ENCODE data around the gene PLCB4.

PLCB4 gene

DNA sequence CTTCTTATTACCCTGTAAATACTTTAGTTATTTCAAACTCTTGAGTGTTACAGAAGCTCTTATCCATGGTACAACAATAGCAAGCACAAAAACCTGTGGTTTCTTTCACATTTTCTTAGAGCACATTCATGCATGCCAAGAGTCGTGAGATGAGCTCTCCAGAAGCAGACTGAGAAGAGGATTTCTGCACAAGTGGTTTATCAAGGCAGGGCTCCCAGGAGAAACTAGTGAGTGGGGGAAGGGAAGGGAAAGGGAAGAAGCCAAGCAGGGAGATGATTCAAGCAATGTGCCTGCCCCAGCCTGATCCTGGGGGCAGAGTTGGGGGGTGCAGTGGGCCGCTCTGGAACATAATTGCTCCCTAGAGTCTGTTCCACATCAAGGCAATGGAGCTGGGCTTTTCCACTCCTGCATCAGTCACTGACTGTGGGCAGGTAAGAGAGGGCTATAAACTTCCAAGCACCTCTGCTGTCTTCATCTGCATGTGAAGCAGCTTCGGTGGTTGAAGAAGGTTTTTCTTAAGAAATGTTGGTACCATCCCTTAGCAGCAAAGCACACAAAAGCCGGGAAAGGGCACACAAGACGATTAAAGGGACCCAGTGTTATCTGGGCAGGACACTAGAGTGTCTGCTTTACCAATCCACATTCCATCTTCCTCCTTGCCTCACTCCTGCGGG, 152.1 kb downstream of the PLCB4 start:
- no peak for DNase-seq (ENCODE audit: low read depth in 2 of 2)

DNA sequence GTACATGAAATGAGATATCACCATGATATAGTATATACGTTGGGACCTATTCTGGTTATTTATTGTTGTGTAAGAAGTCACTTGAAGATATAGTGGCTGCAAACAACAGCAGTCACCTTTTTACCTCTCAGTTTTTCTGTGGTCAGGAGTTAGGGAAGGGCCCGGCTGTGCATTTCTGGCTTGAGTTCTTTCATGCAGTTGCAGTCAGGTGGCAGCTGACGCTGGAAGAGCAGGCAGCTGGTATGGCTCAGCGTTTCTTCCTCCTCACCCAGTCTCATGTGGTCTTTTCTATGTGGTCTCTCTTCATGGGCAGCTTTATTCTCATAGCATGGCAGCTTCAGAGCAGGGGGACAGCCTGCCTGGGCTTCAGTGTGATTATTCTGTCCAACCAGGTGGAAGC, 154.4 kb downstream of the PLCB4 start:
- DNase-seq (ENCODE audit: low read depth in 2 of 2), result no peak

DNA sequence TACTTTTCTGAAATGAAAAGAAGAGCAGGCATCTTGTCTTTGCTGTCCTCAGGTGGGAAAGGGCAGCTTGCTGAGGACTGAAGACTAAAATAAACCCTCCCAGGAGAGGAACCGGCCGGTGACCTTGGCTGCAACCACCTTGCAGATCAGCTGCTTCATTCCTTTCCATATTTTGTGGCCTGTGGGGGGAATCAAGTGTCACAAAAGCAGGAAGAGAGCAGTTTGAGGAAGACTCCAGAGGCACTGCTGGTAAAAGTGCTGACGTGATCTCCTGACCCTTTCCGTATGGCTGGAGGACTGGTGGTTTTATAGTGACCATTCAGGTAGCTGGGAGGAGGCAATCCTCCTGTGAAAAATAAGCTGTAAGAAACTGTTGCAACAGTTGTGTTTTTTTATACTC, 157.0 kb downstream of the PLCB4 start:
- DNase-seq (ENCODE audit: low read depth in 2 of 2), result no peak

DNA sequence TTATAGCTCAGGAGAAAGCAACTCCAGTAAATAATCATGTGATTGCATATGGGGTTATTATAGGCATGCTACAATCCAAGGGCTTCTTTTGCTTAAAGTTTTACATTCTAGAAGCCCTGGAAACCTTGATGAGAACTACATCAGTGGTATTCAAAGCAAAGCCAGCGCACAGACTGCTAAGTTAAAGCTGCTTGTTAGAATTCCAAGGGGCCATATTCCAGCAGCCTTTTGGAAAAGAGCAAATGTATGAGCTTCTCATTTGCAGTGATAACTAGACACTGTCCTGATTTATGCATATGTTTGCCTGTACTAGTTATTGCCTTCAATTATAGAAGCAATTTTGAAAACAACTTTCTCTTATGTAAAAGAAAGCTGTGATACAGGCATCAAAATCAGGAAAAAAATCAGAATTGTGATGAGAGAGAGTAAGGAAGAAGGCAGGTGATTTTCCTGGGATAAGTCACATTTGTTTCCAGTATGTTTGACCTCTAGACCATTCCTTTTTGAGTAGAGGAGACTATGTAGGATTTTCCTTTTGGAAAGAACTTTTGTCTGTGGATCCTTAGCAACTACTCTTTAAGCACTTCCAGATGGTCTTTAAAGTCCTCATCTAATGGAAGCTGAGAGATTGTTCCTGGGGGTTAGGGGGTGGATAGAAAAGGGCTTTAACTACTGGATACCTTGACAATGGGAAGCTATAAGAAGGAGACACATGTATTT, 159.2 kb downstream of the PLCB4 start:
- DNase-seq (ENCODE audit: low read depth in 2 of 2), result no peak

DNA sequence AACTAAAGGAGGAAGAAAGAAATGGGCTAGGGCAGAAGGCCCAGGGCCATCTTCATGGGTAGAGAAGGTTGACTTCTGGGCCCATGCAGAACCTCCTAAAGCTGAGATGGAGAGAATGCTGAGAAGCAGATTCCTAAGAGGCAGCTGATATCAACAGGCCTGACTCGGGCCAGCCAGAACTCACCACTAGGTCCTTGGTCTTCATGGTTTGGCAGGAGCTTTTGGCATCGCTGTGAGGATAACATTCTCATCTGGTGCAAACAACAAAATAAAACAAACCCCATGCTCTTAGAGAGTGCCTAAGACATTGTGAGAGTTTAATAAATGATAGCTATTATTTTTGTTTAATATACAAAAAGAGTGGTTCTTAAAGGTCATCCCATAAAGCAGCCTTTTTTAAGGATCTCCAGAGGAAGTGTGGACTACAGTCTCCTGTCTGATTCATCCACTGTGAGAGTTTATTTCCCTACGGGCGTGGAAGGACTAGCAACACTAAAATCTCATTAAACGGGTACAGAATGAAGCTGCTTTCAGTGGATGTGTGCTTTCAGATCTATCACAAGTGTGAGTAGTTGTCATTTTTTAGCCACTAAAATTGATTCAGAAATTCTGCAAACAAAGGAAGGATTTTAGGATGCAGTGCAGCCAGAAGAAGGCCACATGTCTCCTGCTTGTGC, 160.0 kb downstream of the PLCB4 start:
- DNase-seq (ENCODE audit: low read depth in 2 of 2), result no peak

DNA sequence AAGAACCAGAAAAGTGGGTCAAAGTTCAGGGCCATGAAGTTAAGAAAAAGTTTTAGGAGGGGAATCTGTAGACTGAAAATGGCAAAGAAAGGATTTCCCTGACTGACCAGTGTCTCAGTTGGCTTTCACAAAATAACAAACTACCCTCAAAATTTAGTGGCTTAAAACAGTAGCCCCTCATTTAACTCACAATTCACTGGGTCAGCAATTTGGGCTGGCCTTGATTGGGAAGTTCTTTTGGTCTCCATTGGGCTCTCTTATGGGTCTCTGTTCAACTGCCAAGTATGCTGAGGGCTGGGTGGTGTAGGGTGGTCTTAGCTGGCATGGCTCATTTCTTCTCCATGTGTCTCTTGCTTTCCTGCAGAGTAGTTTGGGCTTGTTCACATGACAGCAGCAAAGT, 161.5 kb downstream of the PLCB4 start:
- DNase-seq (ENCODE audit: low read depth in 2 of 2), result no peak

DNA sequence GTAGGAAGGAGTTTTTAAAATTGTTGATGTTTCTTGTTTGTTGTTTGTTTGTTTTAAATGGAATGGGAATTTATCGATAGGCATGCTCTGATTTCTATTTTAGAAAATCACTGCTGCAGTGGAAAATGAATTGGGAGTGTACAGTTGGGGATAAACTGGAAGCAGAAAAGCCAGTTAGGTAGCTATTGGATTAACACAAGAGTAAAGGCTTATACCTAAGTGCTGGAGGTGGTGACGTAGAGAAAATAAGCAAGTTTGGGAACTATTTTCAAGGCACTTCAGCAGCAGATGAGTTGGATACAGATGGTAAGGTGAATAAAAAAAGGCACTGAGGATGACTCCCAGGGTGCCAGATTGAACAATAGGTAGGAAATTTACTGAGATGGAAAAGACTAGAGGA, 164.9 kb downstream of the PLCB4 start:
- DNase-seq (ENCODE audit: low read depth in 2 of 2), result no peak

DNA sequence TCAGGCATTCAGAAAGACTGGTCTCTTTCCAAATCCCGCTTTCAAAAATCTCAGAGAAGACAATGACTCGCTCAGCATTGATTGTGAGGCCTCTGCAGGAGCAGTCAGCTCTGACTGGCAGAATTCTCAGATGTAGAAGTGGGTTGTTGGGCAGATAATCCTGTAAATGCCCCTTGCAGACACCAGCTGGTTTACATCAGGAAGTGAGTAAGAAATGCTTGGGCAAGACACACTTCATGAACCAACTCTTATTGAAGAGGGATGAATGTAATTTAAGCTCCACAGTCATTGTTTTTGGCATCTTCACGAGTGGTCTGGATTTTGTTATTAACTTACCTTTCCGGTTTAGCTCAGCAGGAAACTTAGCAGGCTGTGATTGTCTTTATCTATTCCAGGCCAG, 166.6 kb downstream of the PLCB4 start:
- no peak for DNase-seq (ENCODE audit: low read depth in 2 of 2)

DNA sequence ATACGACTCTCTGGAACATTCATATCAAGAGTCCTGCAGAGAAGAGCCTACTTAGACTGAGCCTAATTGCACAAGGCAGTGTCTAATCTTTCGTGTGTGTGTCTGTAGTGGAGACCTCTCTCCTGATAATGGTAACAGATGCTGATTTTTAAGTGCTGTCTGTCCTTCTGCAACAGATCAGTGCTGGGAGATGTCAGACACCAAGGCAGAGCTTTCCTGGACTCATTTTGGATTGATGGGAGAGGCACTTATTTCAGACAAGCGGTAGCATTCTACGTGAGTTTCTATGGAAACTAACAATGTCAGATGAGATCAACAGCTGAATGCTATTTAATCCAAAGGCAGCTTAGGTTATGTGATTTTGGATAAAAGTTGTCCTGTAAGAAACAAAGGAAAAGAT, 167.6 kb downstream of the PLCB4 start:
- DNase-seq (ENCODE audit: low read depth in 2 of 2), result no peak

DNA sequence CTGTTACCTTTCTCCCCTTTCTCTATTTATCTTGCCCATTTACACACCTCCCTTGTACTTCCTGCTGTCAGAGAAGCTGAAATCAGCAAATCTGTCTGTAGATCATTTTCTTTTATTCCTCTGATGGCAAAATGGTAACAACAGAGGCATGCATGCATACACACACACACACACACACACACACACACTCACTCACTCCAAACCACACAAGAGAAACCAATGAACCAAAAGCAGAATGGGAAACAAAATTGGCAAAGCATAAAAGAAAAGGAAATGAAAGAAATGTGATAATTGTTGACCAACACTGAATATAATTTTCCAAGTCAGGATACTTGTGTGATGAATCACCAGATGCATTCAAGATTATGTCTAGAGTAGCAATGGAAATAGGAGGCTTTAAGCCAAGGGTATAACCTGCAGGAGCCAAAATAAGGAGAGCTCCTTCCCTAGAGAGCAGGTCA, 172.4 kb downstream of the PLCB4 start:
- DNase-seq (ENCODE audit: low read depth in 2 of 2), result no peak

DNA sequence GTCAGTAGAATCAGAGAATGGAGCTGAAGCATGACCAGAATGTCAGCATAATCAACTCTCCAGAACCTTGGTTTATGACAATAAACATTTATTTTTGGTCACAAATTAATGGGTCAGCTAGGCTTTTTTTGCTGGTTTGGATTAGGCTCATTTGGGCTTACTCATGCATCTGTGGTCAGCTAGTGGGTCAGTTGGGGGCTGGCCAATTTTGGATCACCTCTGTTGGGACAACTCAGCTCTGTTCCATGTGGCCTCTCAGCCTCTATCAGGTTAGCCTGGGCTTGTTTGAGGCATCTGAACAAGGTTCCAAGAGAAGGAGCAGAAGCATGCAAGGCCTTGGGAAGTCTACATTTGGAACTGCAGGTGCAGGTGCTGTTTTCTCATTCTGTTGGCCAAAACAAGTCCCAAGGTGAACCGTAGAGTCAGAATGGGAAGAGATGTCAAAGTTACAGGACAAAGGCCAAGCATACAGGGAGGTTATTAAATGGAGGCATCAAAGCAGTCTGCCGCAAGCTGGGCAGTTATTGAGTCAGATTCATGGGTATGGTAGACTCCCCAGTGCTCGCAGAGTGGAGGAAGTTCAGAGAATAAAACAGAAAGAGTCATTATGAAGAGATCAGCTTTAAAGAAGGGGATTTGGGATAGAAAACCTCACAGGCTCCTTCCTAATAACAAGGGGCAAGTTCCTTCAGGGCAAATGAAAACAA, 173.0 kb downstream of the PLCB4 start:
- DNase-seq (ENCODE audit: low read depth in 2 of 2), result no peak

DNA sequence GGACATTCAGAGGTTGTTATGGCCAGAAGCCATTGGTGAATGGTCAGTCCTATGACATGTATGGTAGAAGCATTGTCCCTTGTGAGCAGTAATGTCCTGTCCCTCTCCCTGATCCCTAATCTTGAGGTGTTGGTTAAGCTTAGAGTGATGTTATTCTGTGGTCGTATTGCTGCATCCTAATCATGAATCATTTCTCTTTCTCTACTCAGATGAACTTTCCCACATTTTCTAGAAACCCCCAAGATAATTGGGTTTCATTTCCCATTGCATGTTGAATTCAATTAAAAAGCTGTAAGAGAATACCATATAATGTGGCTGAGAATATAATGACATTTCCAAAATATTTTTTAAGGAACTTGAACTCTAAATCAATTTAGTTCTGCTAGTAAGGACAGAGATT, 175.1 kb downstream of the PLCB4 start:
- no peak for DNase-seq (ENCODE audit: low read depth in 2 of 2)

DNA sequence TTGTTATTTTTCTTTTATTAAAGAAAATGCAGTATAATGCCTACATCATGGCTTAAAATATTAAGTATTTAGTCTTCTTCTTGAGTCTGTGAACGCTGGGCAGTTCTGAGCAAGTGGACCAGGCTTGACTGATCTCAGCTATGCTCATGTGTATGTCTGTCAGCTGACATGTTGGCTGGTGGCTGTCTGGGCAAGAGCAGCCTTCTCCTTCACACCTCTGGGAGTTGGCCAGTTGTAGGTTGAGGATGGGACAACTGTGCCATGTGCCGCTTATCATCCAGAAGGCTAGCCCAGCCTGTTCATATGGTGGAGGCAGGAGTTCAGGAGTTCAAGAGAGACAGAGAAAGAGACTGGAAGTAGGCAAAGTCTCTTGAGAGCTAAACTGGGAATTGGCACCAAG, 175.9 kb downstream of the PLCB4 start:
- DNase-seq (ENCODE audit: low read depth in 2 of 2), result no peak

DNA sequence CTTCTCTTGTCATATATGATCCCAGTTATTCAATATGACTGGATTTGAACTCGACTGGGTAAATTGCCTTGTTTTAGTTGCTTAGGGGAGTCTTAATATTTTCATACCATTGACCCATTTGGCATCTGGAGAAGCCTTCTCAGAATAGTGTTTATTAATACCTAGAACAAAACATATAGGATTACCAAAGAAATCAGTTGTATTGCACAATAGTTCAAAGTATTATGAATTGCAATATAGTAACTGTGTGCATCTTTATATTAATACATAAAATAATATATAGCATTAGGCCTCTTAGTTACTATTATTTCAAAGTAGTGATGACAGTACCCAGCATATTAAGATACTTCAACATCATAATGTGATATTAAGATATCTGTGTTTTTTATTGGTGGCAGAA, 177.8 kb downstream of the PLCB4 start:
- DNase-seq (ENCODE audit: low read depth in 2 of 2), result no peak

DNA sequence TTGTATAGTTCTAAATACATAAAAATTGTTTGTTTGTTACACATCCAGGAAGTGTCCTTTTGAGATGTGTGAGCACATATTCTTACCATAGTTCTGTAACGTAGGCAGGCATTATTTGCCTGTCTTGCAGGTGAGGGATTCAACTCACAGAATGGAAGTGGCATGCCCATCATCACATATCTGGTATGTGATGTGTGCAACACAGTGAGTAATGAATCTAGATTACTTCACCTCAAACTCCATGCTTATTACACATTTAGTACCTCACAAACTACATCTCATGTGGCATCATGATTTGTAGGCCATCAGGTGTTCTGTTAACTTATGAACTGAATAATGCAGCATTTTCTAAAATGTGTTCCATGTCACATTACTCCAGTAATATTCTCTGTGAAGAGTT, 181.6 kb downstream of the PLCB4 start:
- DNase-seq (ENCODE audit: low read depth in 2 of 2), result no peak

DNA sequence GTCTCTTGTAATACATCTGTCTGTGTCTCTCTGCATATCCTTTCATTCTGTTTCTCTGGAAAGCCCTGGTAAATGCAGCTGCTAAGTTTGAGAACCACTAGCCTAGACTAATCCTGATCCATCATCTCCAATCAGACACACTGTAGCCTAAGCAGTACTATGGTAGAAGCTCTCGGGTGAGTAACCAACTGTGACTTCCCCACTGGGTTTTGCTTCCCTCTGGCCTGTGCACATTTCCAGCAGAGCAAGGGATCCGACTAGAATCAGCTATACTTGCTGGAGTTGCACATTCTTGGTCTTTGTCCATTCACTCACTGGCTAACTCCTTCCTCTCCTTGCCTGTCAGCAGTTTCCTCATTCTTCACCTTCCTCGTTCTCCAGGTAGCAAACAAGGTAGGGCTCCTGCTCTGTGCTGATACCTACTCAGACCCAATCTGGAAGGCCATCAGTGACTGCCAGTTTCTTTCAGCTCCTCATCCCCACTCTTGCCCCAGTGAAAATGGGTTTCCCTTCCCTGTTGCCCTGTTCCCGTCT, 184.2 kb downstream of the PLCB4 start:
- no peak for DNase-seq (ENCODE audit: low read depth in 2 of 2)

DNA sequence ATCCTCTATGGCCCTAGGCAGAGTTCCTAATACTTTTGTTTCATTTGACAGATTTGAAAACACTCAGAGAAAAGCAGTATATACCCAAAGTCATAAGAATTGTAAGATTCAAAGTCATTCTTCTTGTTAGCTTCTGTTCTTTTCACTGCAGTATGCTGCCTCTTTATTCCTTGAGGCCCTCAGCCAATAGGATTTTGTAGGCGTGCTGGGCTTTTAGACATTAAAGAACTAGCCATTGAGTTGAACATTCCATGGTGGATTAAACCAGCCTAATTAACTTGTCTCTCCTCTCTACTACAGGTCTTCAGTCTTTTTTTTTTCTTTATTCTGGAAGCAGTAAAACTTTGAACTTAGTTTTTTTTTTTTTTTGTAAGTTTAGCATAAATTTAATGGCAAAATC, 186.3 kb downstream of the PLCB4 start:
- no peak for DNase-seq (ENCODE audit: low read depth in 2 of 2)

DNA sequence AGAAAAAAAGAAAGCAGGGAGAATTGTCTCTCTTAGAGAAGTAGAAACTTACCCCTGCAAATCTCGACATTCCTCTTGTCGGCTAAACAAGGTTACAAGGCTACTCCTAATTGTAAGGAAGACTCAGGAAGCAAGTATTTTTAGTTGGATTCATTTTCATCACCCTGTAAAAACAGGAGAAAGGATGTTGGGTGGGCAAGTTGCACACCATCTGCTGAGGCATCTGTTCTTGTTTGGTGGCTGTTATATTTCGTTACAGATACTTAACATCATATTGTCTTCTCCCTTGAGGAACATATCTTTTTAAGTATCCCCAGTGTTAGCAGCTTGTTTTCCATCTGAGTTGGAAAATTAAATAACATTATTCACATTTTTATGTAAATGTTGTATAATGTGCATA, 187.5 kb downstream of the PLCB4 start:
- no peak for DNase-seq (ENCODE audit: low read depth in 2 of 2)

DNA sequence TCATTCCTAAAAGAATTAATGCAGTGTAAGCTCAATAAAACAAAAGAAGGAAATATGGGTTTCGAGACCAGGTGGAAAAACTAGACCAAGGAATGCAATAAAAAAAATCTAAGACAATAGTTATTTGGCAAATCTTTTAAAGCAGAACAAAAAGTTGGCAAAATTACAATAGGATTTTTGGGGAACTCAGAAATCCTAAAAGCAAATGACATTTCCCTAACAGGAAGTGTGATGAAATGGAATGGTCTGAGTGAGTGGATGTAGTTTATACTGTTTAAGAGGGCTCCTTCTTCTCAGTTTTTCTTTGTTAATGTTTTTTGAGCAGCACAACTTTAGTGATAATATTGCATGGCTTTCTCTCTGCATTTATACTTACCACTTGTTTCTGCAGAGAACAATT, 190.0 kb downstream of the PLCB4 start:
- DNase-seq (ENCODE audit: low read depth in 2 of 2), result no peak

DNA sequence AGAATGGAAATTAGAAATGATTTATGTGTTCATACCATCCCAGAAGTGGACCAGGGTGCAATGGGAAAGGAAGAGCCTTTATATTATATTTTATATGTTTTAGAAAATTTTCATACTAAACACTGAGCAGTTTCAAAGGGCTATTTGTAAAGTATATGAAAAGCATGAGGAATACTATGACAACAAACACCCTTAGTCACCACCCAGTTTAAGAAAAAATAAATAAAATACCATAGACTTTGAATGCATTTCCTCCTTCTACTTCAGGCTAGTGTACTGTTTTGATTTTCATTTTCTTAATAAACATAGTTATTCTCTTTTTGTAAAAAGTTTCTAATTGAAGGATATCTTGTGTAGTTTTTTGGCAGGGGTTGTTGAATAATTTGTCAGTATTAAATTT, 191.1 kb downstream of the PLCB4 start:
- DNase-seq (ENCODE audit: low read depth in 2 of 2), result no peak

DNA sequence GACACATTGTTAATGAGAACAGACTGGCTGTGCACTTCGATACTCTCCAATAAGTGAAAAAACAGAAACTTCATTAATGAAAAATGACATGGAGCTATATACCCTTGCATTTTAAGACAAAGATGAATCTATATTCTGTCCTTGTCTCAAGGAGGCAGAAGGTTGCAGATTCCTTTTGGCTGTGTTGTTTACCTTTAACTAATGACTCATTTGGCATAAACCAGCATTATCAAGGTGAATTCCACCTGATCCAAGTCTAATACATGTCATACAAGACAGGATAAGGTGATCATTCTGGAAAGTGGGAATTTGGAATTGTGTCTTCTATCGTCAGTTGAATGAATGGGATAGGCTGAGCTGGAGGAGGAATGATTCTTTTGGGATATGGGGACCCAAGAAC, 192.9 kb downstream of the PLCB4 start:
- no peak for DNase-seq (ENCODE audit: low read depth in 2 of 2)

DNA sequence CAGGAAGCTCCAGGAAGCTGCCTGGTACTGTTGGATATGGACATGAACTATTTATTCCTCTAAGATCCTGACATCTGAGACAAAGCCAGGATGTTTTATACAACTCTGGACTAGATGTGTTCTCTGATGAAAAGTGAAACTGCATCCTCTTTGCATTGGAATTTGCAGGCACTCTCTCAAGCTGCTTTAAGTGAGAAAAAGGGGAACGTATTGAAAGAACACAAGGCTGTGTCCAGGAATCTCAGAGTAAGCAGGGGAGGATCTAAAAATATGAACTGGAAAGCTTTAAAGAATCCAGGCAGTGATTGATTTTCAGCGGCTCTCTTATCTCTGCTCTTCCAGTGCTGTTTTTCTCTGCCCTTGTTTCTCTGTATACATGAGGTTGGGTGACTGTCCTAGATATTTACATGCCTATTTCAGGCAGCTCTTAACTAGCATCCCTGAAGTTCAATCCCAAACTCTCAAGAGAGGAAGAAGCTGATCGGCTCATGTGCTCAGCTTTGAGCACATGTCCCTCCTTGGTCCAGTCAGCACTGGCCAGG, 193.8 kb downstream of the PLCB4 start:
- DNase-seq (ENCODE audit: low read depth in 2 of 2), result no peak

Measured in stimulated activated CD4-positive, alpha-beta T cell treated with anti-CD3 and anti-CD28 coated beads, Interleukin-12 subunit alpha, Interleukin-12 subunit beta, amount 100 ng/mL, for 24 hours (primary cell).